CD4-positive, alpha-beta T cell treated with Interleukin-21 for 1 hour (primary cell): Measurements from ENCODE around the gene CAMTA1.
"Not testable (repeated sequence)": the region's sequence is repeated elsewhere in the genome, so short reads cannot be mapped to it uniquely, and the experiment has no call there.

Experiments used
- DNase-seq: peaks from one replicate; pipeline ENCODE4 v3.0.0-alpha.2; 2020

CAMTA1 gene

GRCh38 chr1:7406641-7407543 is 621.6 kb downstream of the CAMTA1 start:
- DNase-seq, result no peak

GRCh38 chr1:7407544-7407895 is 622.3 kb downstream of the CAMTA1 start:
- DNase-seq, result no peak

- DNase-seq, result no peak
These were observed 622.9 kb downstream of the CAMTA1 start for GRCh38 chr1:7407980-7408770.

GRCh38 chr1:7408771-7409150 is 623.5 kb downstream of the CAMTA1 start:
- no peak for DNase-seq

- no peak for DNase-seq
These were observed 624.0 kb downstream of the CAMTA1 start for GRCh38 chr1:7409278-7409677.

GRCh38 chr1:7410156-7410555 is 624.9 kb downstream of the CAMTA1 start:
- DNase-seq, result no peak

- DNase-seq, result not testable (repeated sequence)
These were observed 632.4 kb downstream of the CAMTA1 start for GRCh38 chr1:7417618-7418017.

- no peak for DNase-seq
These were observed 633.3 kb downstream of the CAMTA1 start for GRCh38 chr1:7418442-7419080.

- no peak for DNase-seq
These were observed 634.8 kb downstream of the CAMTA1 start for GRCh38 chr1:7420098-7420445.

GRCh38 chr1:7420470-7421100 is 635.3 kb downstream of the CAMTA1 start:
- no peak for DNase-seq

- DNase-seq, result no peak
These were observed 636.3 kb downstream of the CAMTA1 start for GRCh38 chr1:7421471-7422075.

- no peak for DNase-seq
These were observed 636.8 kb downstream of the CAMTA1 start for GRCh38 chr1:7422081-7422480.

- no peak for DNase-seq
These were observed 637.3 kb downstream of the CAMTA1 start for GRCh38 chr1:7422561-7422960.

- DNase-seq, result no peak
These were observed 637.7 kb downstream of the CAMTA1 start for GRCh38 chr1:7422966-7423365.

- no peak for DNase-seq
These were observed 639.2 kb downstream of the CAMTA1 start for GRCh38 chr1:7424352-7424890.

GRCh38 chr1:7425229-7425628 is 640.0 kb downstream of the CAMTA1 start:
- DNase-seq, result no peak

GRCh38 chr1:7425771-7426170 is 640.5 kb downstream of the CAMTA1 start:
- DNase-seq, result no peak

- DNase-seq, result no peak
These were observed 641.7 kb downstream of the CAMTA1 start for GRCh38 chr1:7426780-7427604.

GRCh38 chr1:7427605-7428300 is 642.5 kb downstream of the CAMTA1 start:
- DNase-seq, result no peak

GRCh38 chr1:7429290-7429689 is 644.0 kb downstream of the CAMTA1 start:
- DNase-seq, result no peak

- DNase-seq, result no peak
These were observed 644.9 kb downstream of the CAMTA1 start for GRCh38 chr1:7430047-7430608.
